DND-41 (cell line): Measurements from ENCODE around the gene RAB30.

Experiments
- CTCF ChIP-seq: IDR thresholded peaks from 2 replicates; pipeline ENCODE4 v1.5.1; 2012; ENCODE audit warnings: borderline replicate concordance, low read length, moderate library complexity, mild to moderate bottlenecking; ENCODE audit not compliant: poor library complexity, severe bottlenecking; ENCODE audit errors: extremely low read depth
- EZH2 ChIP-seq: IDR thresholded peaks from 3 replicates; pipeline ENCODE4 v1.6.1; 2012; ENCODE audit warnings: borderline replicate concordance, low read depth, mild to moderate bottlenecking, moderate library complexity, low read length, inconsistent platforms; ENCODE audit not compliant: severe bottlenecking

DNA sequence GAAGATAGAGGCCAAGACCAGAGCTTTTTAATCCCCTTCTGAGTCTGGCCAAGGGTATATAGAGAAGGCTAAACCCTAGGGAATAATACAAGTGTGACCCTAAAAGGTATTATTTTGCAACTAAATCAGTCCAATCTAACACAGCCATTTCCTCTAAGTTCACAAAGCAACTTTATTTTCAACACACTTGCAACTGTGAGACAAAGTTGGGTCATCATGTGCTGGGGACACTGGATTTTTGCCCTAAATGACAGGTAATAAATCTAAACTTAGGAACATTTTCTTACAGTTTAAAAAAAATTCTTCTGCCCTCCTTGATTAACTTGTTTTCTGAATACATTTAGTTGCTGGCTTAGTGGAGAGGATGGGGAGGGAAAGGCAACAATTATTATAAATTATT lies 91.9 kb downstream of the RAB30 start:
- TF ChIP-seq CTCF (no peak), EZH2 (no peak)
